HG03442 (cell line): Measurements from ENCODE around the gene SLC2A2.

Experiments
- ATAC-seq: cut with Tn5 transposase; IDR thresholded peaks from one replicate; pipeline ENCODE4 v1.9.1; 2021; ENCODE audit warnings: mild to moderate bottlenecking, moderate library complexity; ENCODE audit not compliant: unreplicated experiment

SLC2A2 gene

GRCh38 chr3:171038342-171038741, 11.8 kb upstream of the SLC2A2 start:
- no peak for ATAC-seq

DNA sequence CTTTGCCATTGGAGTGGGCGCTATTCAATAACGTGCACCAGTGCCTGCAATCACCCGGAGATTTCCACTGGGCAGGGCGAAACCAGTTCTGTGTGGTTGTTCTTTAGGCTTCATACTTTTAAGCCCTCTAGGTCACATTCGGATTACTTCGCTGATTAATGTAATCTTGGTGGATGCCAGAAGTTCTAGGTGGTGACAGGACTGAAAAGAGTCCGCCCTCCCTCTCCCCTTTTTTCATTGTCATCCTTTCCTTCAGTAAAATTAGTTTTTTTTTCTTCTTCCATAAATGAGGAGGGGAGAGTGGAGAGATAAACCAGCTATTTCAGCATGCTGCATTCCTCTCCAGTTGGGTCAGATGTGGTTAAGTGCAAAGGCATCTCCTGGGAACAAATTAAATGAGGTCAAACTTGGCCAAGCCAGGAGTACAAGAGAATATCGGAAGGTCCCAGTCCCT, 2.3 kb upstream of the SLC2A2 start:
- no peak for ATAC-seq

GRCh38 chr3:171028025-171028778, 1.7 kb upstream of the SLC2A2 start:
- ATAC-seq: no peak

GRCh38 chr3:171023566-171023965, 3.0 kb downstream of the SLC2A2 start:
- ATAC-seq: no peak

- no peak for ATAC-seq
Observed at GRCh38 chr3:171021377-171021776, 5.1 kb downstream of the SLC2A2 start.

DNA sequence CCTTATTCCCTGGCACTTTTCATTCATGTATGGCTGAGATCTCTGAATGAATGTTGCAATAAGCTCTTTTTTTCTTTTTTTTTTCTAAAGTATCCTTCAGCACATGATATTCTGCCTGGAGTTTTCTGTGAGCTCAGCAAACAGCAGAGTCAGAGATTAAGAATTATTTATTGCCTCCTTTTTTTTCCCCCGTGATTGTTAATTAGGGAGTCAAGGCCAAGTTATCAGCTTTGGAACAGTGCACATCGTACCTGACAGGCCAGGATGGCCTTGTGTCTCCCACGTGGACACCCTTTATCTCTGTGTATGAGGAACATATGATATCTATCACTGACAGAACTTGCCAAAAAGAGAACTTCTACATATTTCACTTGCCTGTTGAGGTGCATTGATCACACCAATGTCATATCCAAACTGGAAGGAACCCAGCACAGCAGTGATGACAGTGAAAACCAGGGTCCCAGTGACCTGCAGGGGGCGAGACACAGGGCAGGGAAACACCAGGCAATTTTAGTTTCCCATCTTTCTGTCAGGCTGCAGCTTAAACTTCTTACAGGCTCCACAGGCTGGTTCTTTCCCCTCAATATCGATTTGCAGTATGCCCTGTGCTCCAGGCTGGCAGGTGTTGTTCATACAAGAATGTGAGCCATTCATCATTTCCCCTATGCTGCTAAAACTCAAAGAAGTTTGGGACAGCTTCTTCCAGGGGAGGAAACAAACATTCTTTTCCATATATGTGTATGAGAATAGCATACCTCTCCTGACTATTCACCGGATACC, 8.2 kb downstream of the SLC2A2 start:
- ATAC-seq: no peak

GRCh38 chr3:171013822-171014748, 12.4 kb downstream of the SLC2A2 start:
- no peak for ATAC-seq

DNA sequence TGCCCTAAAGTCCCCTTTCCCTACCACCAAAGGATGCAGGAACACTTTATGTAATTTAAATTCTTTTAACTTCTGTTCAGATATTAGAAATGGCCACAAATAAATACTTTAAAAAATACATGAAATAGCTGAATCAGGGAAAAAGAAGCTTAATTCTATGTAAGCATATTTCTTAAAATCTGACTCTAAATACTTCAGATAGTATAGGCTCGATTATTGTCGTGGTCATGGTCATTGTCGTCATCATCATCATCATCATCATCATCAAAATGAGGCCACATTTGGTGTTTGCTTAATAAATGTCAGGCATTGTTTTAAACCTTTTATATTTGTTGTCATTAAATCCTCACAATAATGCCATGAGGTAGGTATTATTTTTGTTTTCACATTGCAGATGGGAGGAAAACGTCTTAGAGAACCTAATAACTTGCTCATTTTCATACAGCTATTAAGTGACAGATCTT, 14.6 kb downstream of the SLC2A2 start:
- no peak for ATAC-seq

DNA sequence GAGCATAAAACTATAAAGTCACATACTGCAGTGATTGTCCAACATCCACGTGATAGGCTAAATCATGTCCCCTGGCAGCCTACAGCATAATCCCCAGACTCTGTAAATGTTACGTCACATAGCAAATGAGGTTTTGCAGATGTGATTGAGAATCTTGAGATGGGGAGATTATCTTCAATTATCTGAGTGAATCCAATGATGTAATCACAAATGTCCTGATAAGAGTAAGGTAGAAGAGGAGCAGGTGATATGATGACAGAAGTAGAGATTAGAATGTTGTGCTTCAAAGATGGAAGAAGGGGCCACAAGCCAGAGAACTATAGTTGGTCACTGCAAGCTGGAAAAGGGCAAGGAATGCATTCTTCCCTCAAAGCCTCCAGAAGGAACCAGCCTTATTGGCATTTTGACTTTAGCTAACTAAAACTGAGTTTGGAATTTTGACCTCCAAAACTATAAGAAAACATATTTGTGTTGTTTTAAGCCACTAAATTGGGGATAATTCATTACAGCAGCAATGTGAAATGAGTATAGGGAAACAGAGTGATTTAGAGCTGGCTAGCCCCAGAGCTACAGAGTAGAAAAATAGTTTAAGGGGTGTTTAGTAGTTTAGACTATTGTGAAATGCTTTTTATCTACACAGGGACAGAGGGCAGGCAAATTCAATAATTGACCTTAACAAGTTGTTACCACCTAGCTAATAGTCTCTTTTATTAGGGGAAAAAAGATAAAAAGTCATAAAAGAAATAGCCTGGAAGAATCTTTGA, 15.2 kb downstream of the SLC2A2 start:
- ATAC-seq: no peak

- ATAC-seq: no peak
Observed at GRCh38 chr3:171007316-171007715, 19.2 kb downstream of the SLC2A2 start.

- ATAC-seq: no peak
Observed at GRCh38 chr3:171005648-171006047, 20.9 kb downstream of the SLC2A2 start.

- no peak for ATAC-seq
Observed at GRCh38 chr3:171001957-171002694, 24.4 kb downstream of the SLC2A2 start.

- no peak for ATAC-seq
Observed at GRCh38 chr3:171001250-171001893, 25.1 kb downstream of the SLC2A2 start.

DNA sequence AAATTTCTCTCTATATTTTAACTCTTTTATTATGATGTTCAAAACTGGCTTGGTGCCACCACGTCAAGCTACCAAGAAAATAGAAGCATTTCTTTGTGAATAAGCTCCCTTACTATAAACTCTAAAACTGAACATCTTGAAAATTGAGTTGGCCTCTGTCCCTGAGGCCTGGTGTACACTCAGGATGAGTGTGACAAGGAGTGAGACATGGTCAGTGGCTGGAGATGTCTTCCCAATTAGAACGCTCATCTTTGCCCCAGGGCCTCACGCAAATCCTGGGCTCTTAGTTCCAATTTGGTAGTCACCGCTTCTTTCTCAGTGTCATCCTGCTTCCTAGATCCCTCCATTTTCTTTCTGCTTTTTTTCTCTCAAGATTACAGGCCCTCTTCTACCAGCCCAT, 26.2 kb downstream of the SLC2A2 start:
- no peak for ATAC-seq

- no peak for ATAC-seq
Observed at GRCh38 chr3:170999737-171000242, 26.7 kb downstream of the SLC2A2 start.

DNA sequence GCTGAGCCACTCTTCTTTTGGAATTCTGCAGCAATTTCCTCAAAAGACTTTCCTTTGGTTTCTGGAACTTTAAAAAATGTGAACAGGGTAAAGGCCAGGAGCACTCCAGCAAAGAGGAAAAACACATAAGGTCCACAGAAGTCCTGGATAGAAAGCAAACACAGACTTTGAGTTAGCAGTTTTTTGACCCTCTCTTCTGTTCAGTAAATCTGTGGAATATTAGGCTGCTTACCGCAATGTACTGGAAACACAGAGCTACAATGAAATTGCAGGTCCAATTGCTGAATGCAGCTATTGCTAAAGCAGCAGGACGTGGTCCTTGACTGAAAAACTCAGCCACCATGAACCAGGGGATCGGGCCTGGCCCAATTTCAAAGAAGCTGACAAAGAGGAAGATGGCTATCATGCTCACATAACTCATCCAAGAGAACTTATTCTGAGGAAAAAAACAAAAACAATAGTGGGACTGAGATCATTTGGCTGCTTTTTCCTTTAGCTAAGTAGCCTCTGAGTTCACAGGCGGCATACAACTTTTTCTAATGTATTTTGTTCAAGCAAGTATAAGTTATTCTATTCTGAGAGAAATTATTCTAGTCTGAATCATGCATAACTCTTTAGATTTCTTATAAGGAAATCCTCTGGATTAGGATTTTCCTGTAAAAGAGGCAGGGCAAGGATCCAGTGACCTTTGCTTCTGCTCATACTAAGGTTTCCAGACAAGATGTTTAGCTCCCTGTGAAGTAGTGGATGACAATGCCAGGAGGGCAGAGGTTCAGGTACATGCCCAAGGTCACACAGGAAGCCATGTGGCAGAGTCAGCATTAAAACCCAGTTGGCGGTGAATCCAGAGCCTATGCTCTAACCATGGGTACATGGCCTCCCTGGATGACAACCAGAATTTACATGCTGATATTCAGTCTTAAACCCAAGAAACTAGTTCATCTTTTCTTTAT, 28.3 kb downstream of the SLC2A2 start:
- ATAC-seq: no peak

GRCh38 chr3:170992854-170993253, 33.7 kb downstream of the SLC2A2 start:
- peak; percentile 43 for ATAC-seq

GRCh38 chr3:170991664-170992063, 34.9 kb downstream of the SLC2A2 start:
- ATAC-seq: no peak
